ENCODE results near the gene FAM81A.

GRCh38 chr15:59392299-59392698 lies 45.7 kb upstream of the FAM81A start:
- no peak for TF ChIP-seq ZNF133 (CRISPR knock-in tag; IDR thresholded peaks at IDR 0.05)
- TF ChIP-seq POLR2AphosphoS5 (IDR thresholded peaks at IDR 0.05; ENCODE audit: control insufficient read depth, insufficient read depth, low read depth, low read length): no peak

Measured in K562 (cell line).